Rectal smooth muscle tissue (tissue), 1 donor: ENCODE results near the gene MYBPHL.
"Not testable (repeated sequence)": the region's sequence is repeated elsewhere in the genome, so short reads cannot be mapped to it uniquely, and the experiment has no call there.

Experiments used
- H3K27ac ChIP-seq: one replicate; pipeline ENCODE4 v1.7.0; 2013; ENCODE audit warnings: low read depth, low read length, inconsistent platforms
- H3K27me3 ChIP-seq: one replicate; pipeline ENCODE4 v1.7.0; 2013; ENCODE audit warnings: low read length; ENCODE audit not compliant: control insufficient read depth, insufficient read depth
- H3K36me3 ChIP-seq: one replicate; pipeline ENCODE4 v1.7.0; 2013; ENCODE audit warnings: low read length; ENCODE audit not compliant: control insufficient read depth, insufficient read depth
- H3K4me1 ChIP-seq: one replicate; pipeline ENCODE4 v1.7.0; 2013; ENCODE audit warnings: low read length; ENCODE audit not compliant: control insufficient read depth, insufficient read depth
- H3K4me3 ChIP-seq: one replicate; pipeline ENCODE4 v1.7.0; 2013; ENCODE audit warnings: low read length
- H3K9ac ChIP-seq: one replicate; pipeline ENCODE4 v1.7.0; 2013; ENCODE audit warnings: low read length

MYBPHL gene

DNA sequence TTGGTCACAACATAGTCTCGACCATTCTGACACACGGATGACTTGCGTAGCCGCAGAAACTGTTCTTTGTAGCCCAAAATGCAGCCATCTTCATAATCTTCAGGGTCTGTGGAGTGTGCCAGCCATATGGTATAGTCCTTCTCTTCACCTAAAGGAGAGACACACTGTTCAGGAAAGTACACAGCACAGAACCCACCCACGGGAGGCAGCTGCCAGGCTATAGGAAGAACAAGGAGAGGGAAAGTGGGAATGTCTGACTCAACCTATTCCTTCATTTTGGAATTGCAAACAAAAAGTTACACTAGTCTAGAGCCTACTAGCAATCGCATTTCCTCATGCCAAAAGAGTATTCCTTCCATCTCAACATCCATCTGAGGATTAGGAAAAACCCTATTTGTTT is 16.2 kb upstream of the MYBPHL start:
- Histone ChIP-seq H3K4me1 (no peaks in the 10 kb centered on the region), H3K9ac (no peak overlapping the region), H3K4me3 (no peak overlapping the region), H3K27me3 (no peaks in the 10 kb centered on the region), H3K27ac (no peak overlapping the region), H3K36me3 (peaks cover 14% of the 10 kb centered on the region)

DNA sequence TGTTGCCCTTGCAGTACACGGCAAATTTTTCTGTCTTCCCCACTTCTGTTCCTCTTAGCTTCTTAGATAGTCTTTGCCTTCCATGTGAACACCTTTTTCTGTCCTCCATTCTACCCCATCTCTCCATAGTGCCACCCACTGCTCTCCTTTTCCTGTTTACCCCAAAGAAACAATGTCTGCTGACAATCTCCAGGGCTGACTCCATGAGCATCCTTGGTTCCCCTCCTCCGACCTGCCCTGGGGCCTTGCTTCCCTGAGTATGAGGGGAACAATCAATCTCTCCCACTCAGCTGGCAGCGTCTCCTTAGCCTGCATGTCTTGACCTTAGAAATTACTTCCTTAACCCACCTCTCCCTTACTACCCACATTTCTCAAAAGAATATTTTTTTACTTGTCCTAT is 12.3 kb upstream of the MYBPHL start:
- no peak overlapping the region for H3K27ac ChIP-seq
- no peaks in the 10 kb centered on the region for H3K27me3 ChIP-seq
- no peak overlapping the region for H3K4me3 ChIP-seq
- peaks cover 17% of the 10 kb centered on the region for H3K36me3 ChIP-seq
- no peak overlapping the region for H3K9ac ChIP-seq
- no peaks in the 10 kb centered on the region for H3K4me1 ChIP-seq

DNA sequence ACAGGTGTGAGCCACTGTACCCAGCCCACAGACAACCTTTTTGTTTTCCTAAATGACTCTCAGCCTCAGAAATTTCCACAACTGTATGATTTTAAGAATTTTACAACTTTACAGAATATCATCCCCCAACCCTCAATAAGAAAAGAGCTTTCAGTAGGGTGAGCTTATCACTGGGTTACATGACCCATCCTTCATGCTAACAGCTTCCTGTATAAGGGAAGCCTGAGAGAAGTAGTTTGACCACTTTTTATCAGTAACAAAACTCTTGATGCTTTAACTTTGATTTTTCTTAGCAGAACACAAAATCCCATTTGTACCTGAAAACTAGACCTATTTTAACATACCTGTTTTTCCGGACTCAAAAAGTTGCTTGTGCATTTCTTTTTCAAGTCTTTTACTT is 9.7 kb upstream of the MYBPHL start:
- Histone ChIP-seq H3K4me3 (no peak overlapping the region), H3K9ac (no peak overlapping the region), H3K36me3 (peaks cover 15% of the 10 kb centered on the region), H3K27ac (no peak overlapping the region), H3K4me1 (no peaks in the 10 kb centered on the region), H3K27me3 (no peaks in the 10 kb centered on the region)

DNA sequence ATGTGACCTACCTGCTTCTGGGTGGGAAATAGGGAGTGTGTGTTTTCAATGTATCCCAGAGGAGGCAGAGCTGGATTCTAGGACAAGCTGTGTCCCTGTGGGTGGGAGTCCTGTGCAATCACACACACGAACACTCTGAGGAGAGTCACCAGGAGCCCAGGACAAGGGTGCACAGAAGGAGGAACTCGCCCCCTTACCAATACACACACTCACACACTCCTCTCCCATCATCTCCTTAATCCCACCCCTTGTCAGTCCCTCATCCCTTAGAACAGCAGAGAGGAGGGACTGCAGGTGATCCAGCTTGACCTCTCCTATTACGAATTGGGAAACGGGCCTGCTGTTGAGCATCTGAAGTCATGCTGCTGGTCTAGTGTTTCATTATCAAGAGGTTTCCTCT is 8.5 kb upstream of the MYBPHL start:
- Histone ChIP-seq H3K36me3 (peaks cover 10% of the 10 kb centered on the region), H3K27ac (no peak overlapping the region), H3K4me1 (no peaks in the 10 kb centered on the region), H3K9ac (no peak overlapping the region), H3K4me3 (no peak overlapping the region), H3K27me3 (no peaks in the 10 kb centered on the region)

DNA sequence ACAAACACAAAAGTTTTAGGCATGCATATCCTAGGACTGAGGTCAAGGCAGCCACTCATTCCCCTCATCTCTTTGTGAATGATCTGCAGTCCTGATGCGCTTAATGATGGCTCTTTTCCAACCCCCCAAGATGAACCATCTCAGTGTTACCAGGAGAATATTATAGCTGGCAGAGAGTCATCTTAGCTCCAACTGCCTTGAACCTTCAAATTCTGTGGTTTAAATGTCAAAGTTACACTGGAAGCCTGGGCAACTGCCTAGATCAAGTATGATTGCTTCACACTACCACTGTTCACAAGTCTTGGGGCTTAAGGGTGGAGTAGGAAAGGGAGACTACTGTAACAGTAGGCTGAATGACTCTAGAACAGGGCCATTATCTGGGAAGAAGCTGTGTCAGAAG is 8.0 kb upstream of the MYBPHL start:
- Histone ChIP-seq H3K27ac (no peak overlapping the region), H3K4me1 (no peaks in the 10 kb centered on the region), H3K4me3 (no peak overlapping the region), H3K27me3 (no peaks in the 10 kb centered on the region), H3K36me3 (peaks cover 10% of the 10 kb centered on the region), H3K9ac (no peak overlapping the region)

DNA sequence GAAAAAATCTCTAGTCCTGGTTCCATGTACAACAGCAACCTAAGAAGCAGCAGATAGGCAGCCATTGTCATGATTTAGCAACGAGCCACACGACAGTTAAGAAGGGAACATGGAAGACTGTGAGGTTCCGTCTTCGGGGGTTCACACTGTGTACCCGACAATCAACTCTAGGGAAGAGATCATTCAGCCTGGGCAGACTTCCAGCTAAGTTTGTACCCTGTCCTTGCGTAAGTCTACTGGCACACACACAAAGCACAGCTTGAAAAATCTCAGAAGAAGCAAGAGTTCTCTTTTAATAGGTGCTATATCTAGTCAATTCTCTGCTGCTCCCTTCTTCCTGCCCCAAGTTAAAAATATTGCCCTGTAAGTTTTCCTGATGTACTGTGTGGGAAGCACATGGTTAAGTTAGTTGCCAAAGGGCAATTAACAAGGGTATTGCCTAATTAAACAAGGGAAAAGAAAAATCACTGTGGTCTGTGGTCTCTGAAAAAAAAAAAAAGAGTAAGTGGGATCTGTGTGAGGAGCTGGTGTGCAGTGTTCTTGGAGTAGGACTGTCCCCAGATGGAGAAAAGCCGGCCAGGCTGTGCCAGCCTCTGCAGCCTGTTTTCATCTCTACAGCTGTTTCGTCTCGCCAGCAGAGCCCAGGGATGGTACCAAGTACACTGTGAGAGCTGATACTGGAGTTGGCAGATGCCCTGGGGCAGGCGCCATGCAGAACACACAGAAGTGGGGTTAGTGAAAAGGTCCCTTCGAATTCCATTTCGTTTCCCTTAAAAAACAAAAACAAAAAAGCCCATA is 6.4 kb upstream of the MYBPHL start:
- Histone ChIP-seq H3K9ac (no peak overlapping the region), H3K27me3 (no peaks in the 10 kb centered on the region), H3K27ac (no peak overlapping the region), H3K4me3 (no peak overlapping the region), H3K4me1 (no peaks in the 10 kb centered on the region), H3K36me3 (peaks cover 3% of the 10 kb centered on the region)

DNA sequence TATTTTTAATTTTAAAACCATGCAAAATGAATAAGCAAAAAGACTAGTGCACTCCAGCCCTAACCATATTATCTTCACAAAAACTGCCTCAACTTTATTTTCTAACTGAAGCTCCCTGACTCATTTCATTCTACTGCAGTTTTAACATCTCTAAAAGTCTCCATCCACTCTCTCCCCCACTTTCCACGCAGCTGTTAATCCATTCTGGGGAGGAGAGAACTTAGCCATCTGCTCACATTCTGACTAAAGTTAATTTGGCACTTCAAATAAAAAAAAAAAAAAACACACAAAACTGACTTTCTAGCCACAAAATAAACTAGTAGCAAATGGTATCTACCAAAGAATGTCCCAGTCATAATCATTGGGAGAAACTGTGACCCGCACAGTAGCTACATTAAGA is 5.4 kb upstream of the MYBPHL start:
- Histone ChIP-seq H3K27ac (no peak overlapping the region), H3K27me3 (no peaks in the 10 kb centered on the region), H3K4me3 (no peak overlapping the region), H3K4me1 (no peaks in the 10 kb centered on the region), H3K36me3 (no peaks in the 10 kb centered on the region), H3K9ac (no peak overlapping the region)

DNA sequence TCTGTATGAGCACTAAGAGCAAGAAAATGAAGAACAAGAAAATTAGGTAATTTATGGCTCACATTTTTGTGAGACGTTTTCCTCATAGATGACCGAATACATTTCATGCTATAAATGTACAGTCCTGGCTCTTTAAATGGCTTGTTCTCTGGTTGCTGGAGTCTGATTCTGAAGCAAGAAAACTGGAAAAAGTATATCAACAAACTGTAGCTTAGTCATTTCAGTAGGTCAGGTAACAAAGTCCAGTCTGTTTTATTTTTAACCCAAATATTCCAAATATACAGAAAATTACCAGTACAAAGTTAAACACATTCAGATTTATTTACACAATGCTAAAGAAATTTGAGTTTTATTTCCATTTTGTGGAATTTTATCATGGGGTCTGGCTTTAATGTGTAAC is 2.5 kb upstream of the MYBPHL start:
- H3K36me3 ChIP-seq = no peaks in the 10 kb centered on the region
- no peak overlapping the region for H3K4me3 ChIP-seq
- H3K27me3 ChIP-seq = no peaks in the 10 kb centered on the region
- H3K9ac ChIP-seq = no peak overlapping the region
- H3K27ac ChIP-seq = no peak overlapping the region
- no peaks in the 10 kb centered on the region for H3K4me1 ChIP-seq

DNA sequence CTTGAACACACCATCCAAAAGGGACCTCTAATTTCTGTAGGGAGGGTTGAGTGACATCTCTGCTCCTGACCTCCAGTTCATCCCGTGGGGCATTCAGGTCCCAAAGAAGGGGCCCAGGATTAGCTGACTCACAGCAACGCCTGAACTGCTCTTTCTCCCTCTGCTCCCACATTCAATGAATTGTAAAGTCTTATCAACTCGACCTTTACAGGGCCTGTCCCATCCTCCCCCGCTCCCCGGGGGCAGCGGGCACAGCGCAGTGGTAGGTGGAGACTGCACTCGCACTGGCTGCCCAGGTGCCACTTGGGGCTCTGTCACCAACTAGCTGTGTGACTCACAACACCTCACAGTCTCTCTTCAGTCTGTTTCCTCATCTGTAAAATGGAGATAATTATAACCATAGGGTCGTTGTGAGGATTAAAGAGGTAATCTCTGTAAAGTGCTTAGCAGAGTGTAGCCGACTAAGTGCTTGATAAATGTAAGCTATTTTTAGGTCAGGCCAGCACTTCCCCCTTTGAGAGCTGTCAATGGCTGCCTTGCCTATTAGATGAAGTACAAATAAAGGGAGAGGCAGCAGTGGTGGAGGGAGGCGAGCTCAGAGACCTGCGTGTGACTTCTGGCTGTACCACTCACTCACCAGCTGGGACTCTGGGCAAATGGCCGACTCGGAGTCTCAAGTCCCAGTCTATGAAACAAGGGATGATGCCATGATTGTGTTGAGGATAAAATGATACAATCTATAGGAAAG is 637 bp upstream of the MYBPHL start:
- Histone ChIP-seq H3K27ac (no peak overlapping the region), H3K9ac (no peak overlapping the region), H3K4me1 (no peaks in the 10 kb centered on the region), H3K27me3 (no peaks in the 10 kb centered on the region), H3K36me3 (no peaks in the 10 kb centered on the region), H3K4me3 (no peak overlapping the region)

DNA sequence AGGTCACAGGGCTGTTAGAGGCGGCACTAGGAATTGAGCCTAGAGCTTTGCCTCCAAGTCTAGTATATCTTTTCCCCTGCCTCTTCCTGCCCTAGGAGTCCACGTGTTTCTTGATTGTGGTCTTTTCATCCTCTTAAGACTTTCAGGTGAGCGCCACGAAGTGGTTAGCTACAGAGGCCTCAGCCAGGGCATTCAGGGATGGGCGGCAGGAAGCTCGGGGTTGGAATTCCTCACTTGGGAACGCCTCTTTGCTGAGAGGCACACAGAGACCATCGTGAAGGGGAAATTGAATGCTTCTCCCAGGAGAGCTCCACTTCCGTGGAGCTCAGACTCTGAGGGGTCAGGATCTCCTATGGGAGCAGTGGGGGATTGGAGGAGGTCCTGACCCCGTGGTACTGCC is 820 bp downstream of the MYBPHL start:
- H3K9ac ChIP-seq, H3K27ac ChIP-seq, H3K4me3 ChIP-seq, H3K27me3 ChIP-seq, H3K4me1 ChIP-seq, H3K36me3 ChIP-seq: not testable (repeated sequence)

DNA sequence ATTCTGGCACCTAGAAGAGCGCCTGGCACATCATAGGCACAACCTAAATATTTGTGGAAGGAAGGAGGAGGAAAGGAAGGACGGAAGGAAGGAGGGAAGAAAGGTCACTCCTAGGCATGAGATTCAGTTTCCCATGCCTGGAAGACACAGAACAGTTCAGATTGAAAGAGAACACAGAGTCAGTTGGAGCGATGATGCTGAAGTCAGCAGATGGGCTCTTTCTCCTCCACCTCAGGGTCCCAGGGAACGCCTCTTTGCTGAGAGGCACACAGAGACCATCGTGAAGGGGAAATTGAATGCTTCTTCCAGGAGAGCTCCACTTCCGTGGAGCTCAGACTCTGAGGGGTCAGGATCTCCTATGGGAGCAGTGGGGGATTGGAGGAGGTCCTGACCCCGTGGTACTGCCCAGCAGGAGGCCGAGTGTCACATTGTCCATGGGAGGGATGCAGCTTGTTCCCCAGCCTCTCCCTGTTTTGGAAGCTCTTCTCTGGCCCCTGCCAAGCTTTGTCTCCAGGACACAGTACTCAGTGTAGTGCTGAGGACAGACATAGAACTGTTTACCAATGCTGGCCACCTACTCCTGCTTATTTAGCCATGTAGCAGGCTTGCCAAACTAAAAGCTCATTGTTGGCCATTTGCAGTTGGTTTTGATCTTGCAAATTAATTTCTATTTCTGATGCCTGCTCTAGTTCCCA is 2.4 kb downstream of the MYBPHL start:
- H3K27me3 ChIP-seq = no peaks in the 10 kb centered on the region
- no peak overlapping the region for H3K4me3 ChIP-seq
- no peak overlapping the region for H3K9ac ChIP-seq
- H3K27ac ChIP-seq = no peak overlapping the region
- no peaks in the 10 kb centered on the region for H3K4me1 ChIP-seq
- H3K36me3 ChIP-seq = no peaks in the 10 kb centered on the region

DNA sequence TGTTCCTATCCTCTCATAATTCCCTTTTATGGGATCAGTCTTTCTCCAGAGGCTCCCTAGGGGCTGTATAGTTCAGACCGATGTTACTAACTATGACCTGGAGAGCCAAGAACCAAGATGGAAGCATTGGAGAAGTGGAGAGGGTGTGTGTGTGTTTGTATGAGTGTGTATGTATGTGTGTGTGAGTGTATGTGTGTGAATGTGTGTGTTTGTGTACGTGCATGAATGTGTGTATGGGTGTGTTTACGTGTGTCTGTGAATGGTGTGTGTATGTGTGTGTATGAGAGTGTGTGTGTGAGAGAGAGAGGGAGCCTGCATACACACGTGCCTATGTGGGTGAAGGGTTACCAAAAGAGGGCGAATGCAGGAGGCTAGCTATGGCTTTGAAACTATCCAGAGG is 4.9 kb downstream of the MYBPHL start:
- Histone ChIP-seq H3K4me1 (peaks cover 3% of the 10 kb centered on the region), H3K9ac (no peak overlapping the region), H3K27me3 (no peaks in the 10 kb centered on the region), H3K36me3 (no peaks in the 10 kb centered on the region), H3K27ac (no peak overlapping the region), H3K4me3 (no peak overlapping the region)
